ENCODE data around the gene TMEM184C. TPM values are rescaled to one million over a fixed set of nuclear protein-coding genes. Genes with fewer than 3 reads are reported as not detected.
A peak's percentile ranks its signal among the peaks of the same experiment; 100 is the strongest.

The TMEM184C gene
- total RNA-seq, 1 experiment from 2014 or later = 43.7 TPM

DNA sequence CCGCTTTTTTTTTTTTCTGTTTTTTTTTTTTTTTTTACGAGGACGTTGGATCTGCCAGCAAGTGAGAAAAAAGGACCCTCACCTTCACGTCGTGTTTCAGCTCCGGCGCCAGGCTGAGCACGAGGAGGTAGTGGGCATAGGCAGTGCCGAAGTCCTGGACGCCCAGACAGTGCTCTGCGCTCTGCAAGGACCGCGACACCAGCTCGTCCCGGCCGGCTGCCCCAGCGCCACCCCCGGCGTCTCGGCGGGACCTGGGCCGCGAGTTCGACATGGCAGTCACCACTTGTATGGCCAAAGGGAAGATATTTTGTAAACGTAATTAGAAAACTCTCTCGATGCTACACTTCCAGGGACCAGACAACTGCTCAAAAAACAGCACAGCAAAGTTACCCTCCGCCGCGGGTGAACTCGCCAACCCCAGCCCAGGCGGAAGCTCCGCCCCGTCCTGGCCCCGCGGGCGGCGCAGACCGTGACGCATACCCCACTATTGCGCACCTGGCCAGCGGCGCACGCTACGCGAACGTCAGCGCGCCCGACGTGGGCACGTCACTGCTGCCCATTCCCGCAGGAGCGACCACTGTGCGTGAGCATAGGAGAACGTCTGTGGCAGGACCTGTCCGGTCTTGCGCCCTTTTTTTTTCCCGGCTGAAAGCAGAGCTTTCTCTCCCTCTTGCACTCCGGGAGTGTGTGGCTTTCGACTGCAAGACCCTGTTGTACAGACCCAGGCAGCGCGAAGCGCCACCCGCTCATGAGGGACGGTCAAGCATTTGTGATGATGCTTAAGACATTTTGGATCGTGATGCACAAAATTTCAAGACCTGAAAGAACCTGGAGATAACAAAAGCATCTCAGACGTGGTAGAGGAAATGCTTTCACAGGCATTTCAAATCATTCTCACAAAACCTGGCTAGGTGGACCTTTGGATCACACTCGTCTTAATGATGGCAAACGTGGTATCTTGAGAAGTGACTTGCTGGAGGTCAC lies 66.8 kb downstream of the TMEM184C start, which contains the start of gene PRMT9 (continued):
- TF ChIP-seq, protein P1, sequence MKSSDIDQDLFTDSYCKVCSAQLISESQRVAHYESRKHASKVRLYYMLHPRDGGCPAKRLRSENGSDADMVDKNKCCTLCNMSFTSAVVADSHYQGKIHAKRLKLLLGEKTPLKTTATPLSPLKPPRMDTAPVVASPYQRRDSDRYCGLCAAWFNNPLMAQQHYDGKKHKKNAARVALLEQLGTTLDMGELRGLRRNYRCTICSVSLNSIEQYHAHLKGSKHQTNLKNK (CRISPR knock-in tag; IDR thresholded peaks at IDR 0.05) = no peak
- TF ChIP-seq FOXP1 (CRISPR knock-in tag; IDR thresholded peaks at IDR 0.05; ENCODE audit: borderline replicate concordance) = peak; percentile 39; the same call in 1 of the 2 replicates
- peak; percentile 52; the same call in 1 of the 2 replicates for TF ChIP-seq USF2 (CRISPR knock-in tag; IDR thresholded peaks at IDR 0.05)
- TF ChIP-seq AR (CRISPR knock-in tag; IDR thresholded peaks at IDR 0.05) = no peak
- TF ChIP-seq OVOL2 (CRISPR knock-in tag; IDR thresholded peaks at IDR 0.05; ENCODE audit: borderline replicate concordance) = no peak
- TF ChIP-seq NFATC4 (CRISPR knock-in tag; IDR thresholded peaks at IDR 0.05) = no peak
- no peak for TF ChIP-seq E2F4 (CRISPR knock-in tag; IDR thresholded peaks at IDR 0.05; ENCODE audit: borderline replicate concordance, low read depth)
- peak; percentile 93 for TF ChIP-seq ETV6 (CRISPR knock-in tag; IDR thresholded peaks at IDR 0.05)
- TF ChIP-seq ZNF512 (CRISPR knock-in tag; IDR thresholded peaks at IDR 0.05; ENCODE audit: borderline replicate concordance) = no peak
- TF ChIP-seq SP1 (CRISPR knock-in tag; conservative IDR thresholded peaks at IDR 0.05) = peak; percentile 92
- TF ChIP-seq, protein P2, sequence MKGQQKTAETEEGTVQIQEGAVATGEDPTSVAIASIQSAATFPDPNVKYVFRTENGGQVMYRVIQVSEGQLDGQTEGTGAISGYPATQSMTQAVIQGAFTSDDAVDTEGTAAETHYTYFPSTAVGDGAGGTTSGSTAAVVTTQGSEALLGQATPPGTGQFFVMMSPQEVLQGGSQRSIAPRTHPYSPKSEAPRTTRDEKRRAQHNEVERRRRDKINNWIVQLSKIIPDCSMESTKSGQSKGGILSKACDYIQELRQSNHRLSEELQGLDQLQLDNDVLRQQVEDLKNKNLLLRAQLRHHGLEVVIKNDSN (CRISPR knock-in tag; IDR thresholded peaks at IDR 0.05) = no peak; the same call in 1 of the 2 replicates
- TF ChIP-seq TEAD4 (CRISPR knock-in tag; IDR thresholded peaks at IDR 0.05) = no peak
- TF ChIP-seq ATF1 (CRISPR knock-in tag; IDR thresholded peaks at IDR 0.05) = no peak
- no peak for TF ChIP-seq GTF2I (CRISPR knock-in tag; conservative IDR thresholded peaks at IDR 0.05)
- TF ChIP-seq IRF2 (CRISPR knock-in tag; IDR thresholded peaks at IDR 0.05; ENCODE audit: borderline replicate concordance, low read depth) = no peak
- TF ChIP-seq, protein P3, sequence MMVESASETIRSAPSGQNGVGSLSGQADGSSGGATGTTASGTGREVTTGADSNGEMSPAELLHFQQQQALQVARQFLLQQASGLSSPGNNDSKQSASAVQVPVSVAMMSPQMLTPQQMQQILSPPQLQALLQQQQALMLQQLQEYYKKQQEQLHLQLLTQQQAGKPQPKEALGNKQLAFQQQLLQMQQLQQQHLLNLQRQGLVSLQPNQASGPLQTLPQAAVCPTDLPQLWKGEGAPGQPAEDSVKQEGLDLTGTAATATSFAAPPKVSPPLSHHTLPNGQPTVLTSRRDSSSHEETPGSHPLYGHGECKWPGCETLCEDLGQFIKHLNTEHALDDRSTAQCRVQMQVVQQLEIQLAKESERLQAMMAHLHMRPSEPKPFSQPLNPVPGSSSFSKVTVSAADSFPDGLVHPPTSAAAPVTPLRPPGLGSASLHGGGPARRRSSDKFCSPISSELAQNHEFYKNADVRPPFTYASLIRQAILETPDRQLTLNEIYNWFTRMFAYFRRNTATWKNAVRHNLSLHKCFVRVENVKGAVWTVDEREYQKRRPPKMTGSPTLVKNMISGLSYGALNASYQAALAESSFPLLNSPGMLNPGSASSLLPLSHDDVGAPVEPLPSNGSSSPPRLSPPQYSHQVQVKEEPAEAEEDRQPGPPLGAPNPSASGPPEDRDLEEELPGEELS (CRISPR knock-in tag; IDR thresholded peaks at IDR 0.05) = peak; percentile 88
- TF ChIP-seq ZNF416 (CRISPR knock-in tag; IDR thresholded peaks at IDR 0.05) = no peak
- TF ChIP-seq ATF2 (CRISPR knock-in tag; IDR thresholded peaks at IDR 0.05; ENCODE audit: borderline replicate concordance, low read depth) = no peak
- TF ChIP-seq MYBL2 (CRISPR knock-in tag; IDR thresholded peaks at IDR 0.05) = no peak
- peak; percentile 75; the same call in 1 of the 2 replicates for TF ChIP-seq AFF4 (CRISPR knock-in tag; IDR thresholded peaks at IDR 0.05; ENCODE audit: borderline replicate concordance)
- no peak for TF ChIP-seq ZNF671 (CRISPR knock-in tag; IDR thresholded peaks at IDR 0.05)

All from WTC11 (cell line).